Measurements from ENCODE around the gene MTUS2.

The MTUS2 gene

DNA sequence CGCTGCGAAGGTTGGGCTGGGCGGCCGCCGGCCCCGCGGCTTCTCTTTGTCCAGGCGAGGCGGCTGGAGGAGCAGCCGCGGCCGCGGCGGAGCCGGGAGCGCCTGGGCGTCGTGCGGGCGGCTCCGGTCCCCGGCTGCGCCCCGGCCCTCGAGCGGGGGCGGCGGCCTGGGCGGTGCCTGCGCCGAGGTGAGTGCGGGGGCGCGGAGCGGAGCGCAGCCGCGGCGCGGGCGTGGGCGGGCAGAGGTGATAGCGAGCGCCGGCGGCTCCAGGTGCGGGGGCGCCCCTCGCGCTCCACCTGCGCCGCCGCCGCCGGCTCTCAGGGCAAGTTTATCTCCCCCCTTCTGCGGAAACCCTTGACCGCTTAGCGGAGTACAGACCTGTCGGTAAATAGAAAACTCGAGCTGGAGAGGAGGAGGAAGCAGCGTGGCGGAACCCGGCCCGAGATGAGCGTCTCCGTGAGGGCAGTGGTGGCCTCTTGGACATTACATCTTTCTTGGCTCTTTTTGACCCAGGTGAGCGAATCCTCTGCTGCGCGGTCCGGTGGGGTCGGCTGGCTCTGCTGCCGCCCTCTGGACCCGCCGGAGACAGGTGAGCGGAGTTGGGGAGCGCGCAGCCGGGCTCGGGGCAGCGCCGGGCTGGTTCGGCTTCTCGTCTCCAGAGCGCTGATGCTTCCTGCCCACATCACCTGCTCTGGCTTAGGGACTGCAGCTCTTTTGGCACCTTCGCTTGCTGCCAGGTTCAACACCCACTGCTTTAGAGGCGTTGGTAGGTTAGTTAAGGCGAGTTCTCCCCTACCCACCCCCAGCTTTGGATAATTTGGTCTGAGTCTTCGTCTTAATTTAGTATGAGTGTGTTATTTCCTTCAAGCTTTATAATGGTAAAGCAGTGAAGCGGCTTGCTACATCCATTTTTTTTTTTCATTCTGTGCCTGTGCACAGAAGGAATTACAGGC is at the start of gene MTUS2:
MTUS2 (plus strand) TSS at position 241 of the 953 bp plus-strand sequence.
- no peaks in the 10 kb centered on the region for H3K79me2 ChIP-seq (ENCODE audit: low read length)
- H3K9ac ChIP-seq (ENCODE audit: low read length), result no peak within 1 kb of the TSS
- 0 out of 2 replicates have a peak within 1 kb of the TSS, but pooled peaks have one; percentile 51 for H2AFZ ChIP-seq (ENCODE audit: low read length)
- no peaks in the 10 kb centered on the region for H4K20me1 ChIP-seq (ENCODE audit: insufficient read depth, low read length)
- H3F3A ChIP-seq (ENCODE audit: insufficient read depth, low read length), result no peaks in the 10 kb centered on the region
- H3K36me3 ChIP-seq (replicated peaks; ENCODE audit: insufficient read depth, low read length), result no peaks in the 10 kb centered on the region
- TF ChIP-seq EZH2phosphoT487 (IDR thresholded peaks at IDR 0.05; ENCODE audit: low read length) (no peak), EZH2 (optimal IDR thresholded peaks at IDR 0.05; ENCODE audit: low read depth, low read length) (no peak)
- TF ChIP-seq, protein P1, sequence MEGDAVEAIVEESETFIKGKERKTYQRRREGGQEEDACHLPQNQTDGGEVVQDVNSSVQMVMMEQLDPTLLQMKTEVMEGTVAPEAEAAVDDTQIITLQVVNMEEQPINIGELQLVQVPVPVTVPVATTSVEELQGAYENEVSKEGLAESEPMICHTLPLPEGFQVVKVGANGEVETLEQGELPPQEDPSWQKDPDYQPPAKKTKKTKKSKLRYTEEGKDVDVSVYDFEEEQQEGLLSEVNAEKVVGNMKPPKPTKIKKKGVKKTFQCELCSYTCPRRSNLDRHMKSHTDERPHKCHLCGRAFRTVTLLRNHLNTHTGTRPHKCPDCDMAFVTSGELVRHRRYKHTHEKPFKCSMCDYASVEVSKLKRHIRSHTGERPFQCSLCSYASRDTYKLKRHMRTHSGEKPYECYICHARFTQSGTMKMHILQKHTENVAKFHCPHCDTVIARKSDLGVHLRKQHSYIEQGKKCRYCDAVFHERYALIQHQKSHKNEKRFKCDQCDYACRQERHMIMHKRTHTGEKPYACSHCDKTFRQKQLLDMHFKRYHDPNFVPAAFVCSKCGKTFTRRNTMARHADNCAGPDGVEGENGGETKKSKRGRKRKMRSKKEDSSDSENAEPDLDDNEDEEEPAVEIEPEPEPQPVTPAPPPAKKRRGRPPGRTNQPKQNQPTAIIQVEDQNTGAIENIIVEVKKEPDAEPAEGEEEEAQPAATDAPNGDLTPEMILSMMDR (IDR thresholded peaks at IDR 0.05; ENCODE audit: low read length), result no peak
- no peaks in the 10 kb centered on the region for H3K27me3 ChIP-seq (replicated peaks; ENCODE audit: insufficient read depth, low read length)
- H3K4me1 ChIP-seq (ENCODE audit: low read length), result no peaks in the 10 kb centered on the region
- peak within 1 kb of the TSS; percentile 74 for H3K4me2 ChIP-seq (ENCODE audit: low read depth, low read length)
- no peaks in the 10 kb centered on the region for H3K9me3 ChIP-seq (replicated peaks; ENCODE audit: insufficient read depth, low read length)
- no peak within 1 kb of the TSS for H3K27ac ChIP-seq (ENCODE audit: low read length)
- H3K9me2 ChIP-seq (replicated peaks; ENCODE audit: insufficient read depth, low read length), result no peaks in the 10 kb centered on the region
- DNase-seq, result no peak
- peak within 1 kb of the TSS; percentile 52; the same call in 1 of the 2 replicates for H3K4me3 ChIP-seq (ENCODE audit: low read length)

DNA sequence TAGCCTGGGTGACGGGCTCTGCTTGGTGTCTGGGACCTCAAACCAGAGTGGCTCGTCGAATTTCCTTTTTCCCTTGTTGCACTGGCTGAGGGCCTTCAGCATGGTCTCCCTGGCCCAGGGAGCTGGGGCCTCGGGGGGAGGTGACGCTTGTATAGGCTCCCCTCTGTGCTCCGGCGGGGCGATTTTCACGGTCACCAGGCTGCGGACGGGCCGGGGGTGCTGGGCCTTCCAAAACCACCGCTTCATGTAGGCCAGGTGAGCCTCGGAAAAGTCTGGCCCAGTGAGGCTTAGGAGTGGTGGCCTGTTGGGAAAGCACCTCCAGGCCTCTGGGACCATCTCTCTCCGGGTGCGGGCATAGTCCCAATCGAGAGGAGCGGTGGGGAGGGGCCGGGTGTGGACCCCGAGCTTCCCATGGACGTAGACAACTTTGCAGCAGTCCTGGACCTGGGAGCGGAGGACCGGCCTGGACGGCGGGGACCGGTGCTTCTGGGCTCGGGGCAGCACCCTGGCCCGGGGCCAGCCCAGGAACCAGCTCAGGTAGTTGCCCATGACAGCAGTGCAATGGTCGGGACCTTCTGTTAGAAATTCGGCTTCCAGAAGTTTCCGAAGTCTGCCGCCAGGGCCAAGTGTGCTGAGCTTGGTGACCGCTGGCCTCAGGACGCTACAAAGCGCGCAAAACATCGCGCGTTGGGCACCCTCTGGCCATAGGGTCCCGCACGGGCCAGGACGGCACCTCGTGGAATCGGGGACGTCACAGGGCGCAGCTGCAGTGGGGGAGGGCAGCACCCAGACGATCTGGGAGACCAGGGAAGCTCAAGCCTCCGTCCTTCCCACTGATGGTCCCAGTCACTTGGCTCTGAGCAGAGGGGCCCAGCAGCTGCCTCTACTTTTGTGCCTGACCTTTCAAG is 41.6 kb upstream of the MTUS2 start:
- Histone ChIP-seq H3K27me3 (replicated peaks; ENCODE audit: insufficient read depth, low read length) (no peaks in the 10 kb centered on the region), H3K9me3 (replicated peaks; ENCODE audit: insufficient read depth, low read length) (no peaks in the 10 kb centered on the region), H3K27ac (ENCODE audit: low read length) (no peak overlapping the region), H3K4me3 (ENCODE audit: low read length) (no peak overlapping the region), H3K4me1 (ENCODE audit: low read length) (no peaks in the 10 kb centered on the region), H4K20me1 (ENCODE audit: insufficient read depth, low read length) (no peaks in the 10 kb centered on the region), H3K79me2 (ENCODE audit: low read length) (no peaks in the 10 kb centered on the region), H3K4me2 (ENCODE audit: low read depth, low read length) (no peak overlapping the region), H3K9me2 (replicated peaks; ENCODE audit: insufficient read depth, low read length) (no peaks in the 10 kb centered on the region), H3K9ac (ENCODE audit: low read length) (no peak overlapping the region), H3F3A (ENCODE audit: insufficient read depth, low read length) (no peaks in the 10 kb centered on the region), H2AFZ (ENCODE audit: low read length) (no peak overlapping the region), H3K36me3 (replicated peaks; ENCODE audit: insufficient read depth, low read length) (no peaks in the 10 kb centered on the region)
- TF ChIP-seq, protein P1 (IDR thresholded peaks at IDR 0.05; ENCODE audit: low read length), result no peak
- TF ChIP-seq EZH2phosphoT487 (IDR thresholded peaks at IDR 0.05; ENCODE audit: low read length) (no peak), EZH2 (optimal IDR thresholded peaks at IDR 0.05; ENCODE audit: low read depth, low read length) (no peak)
- DNase-seq, result no peak

DNA sequence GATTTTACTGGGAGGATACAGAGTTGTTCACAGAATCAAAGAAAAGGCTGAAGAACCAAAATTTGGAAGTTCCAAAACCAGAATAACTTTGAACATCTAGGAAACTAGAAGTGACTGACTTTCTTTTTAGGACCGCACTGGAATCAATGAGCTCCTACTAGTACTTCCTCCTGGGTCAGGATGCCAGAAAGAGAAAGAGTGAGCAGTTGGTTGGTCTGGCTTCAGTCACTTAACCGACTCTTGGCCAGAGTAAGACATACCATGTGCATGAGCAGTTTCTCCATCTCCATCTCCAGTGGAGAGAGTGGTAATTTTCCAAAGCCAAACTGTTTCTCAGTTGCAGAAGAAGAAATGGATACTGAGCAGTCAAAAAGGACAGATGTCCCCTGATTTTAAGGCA is 27.1 kb upstream of the MTUS2 start:
- H3K9me3 ChIP-seq (replicated peaks; ENCODE audit: insufficient read depth, low read length), result no peaks in the 10 kb centered on the region
- no peak overlapping the region for H3K4me2 ChIP-seq (ENCODE audit: low read depth, low read length)
- no peak overlapping the region for H3K27ac ChIP-seq (ENCODE audit: low read length)
- DNase-seq, result no peak
- H3F3A ChIP-seq (ENCODE audit: insufficient read depth, low read length), result no peaks in the 10 kb centered on the region
- TF ChIP-seq, protein P1 (IDR thresholded peaks at IDR 0.05; ENCODE audit: low read length), result no peak
- TF ChIP-seq EZH2phosphoT487 (IDR thresholded peaks at IDR 0.05; ENCODE audit: low read length) (no peak), EZH2 (optimal IDR thresholded peaks at IDR 0.05; ENCODE audit: low read depth, low read length) (no peak)
- H2AFZ ChIP-seq (ENCODE audit: low read length), result no peak overlapping the region
- H4K20me1 ChIP-seq (ENCODE audit: insufficient read depth, low read length), result no peaks in the 10 kb centered on the region
- no peak overlapping the region for H3K9ac ChIP-seq (ENCODE audit: low read length)
- no peaks in the 10 kb centered on the region for H3K27me3 ChIP-seq (replicated peaks; ENCODE audit: insufficient read depth, low read length)
- H3K4me1 ChIP-seq (ENCODE audit: low read length), result no peaks in the 10 kb centered on the region
- no peaks in the 10 kb centered on the region for H3K9me2 ChIP-seq (replicated peaks; ENCODE audit: insufficient read depth, low read length)
- no peaks in the 10 kb centered on the region for H3K36me3 ChIP-seq (replicated peaks; ENCODE audit: insufficient read depth, low read length)
- no peaks in the 10 kb centered on the region for H3K79me2 ChIP-seq (ENCODE audit: low read length)
- no peak overlapping the region for H3K4me3 ChIP-seq (ENCODE audit: low read length)

All from MM.1S (cell line).